Caki2 (cell line): ENCODE measurements around the gene ECE1. TPM values are rescaled to one million over a fixed set of nuclear protein-coding genes. Genes with fewer than 3 reads are reported as not detected.

Source experiments
- DNase-seq: peaks from one replicate; pipeline ENCODE4 v3.0.0-alpha.2; 2015; ENCODE audit warnings: low read depth
- in situ Hi-C: cut with HindIII; loops from 2 replicates; pipeline ENCODE4 v1.10.0; 2016; ENCODE audit warnings: low sequenced_read_pairs, low pct_unique_long_range_greater_than_20kb, mixed read lengths
- total RNA-seq: library from RNA; depleted of rRNA; stranded (reverse); fragments of >200 nt; shearing (Covaris generic); gene quantifications from 2 replicates; pipeline ENCODE4 v1.2.3, GENCODE V29; 2014; ENCODE audit warnings: low replicate concordance

The ECE1 gene
- total RNA-seq, 1 experiment from 2014 or later = 82.8 TPM

DNA sequence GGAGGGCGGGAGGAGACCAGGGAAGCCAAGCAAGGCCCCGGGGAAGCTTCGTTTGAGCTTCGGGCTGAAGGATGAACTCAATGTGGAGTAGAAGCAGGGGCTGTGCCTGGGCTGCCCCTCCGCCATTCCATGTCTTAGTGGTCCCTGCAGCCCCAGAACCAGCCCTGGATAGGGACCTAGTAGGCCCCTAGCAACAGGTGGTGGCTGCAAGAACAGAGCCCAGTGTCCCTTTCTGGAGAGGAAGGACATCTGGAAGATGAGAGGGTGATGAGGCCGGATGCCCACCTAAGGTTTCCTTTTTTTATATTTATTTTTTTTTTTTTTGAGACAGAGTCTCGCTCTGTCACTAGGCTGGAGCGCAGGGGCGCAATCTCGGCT, 27.2 kb downstream of the ECE1 start:
- in situ Hi-C loops = no loop called here
- DNase-seq = no peak

DNA sequence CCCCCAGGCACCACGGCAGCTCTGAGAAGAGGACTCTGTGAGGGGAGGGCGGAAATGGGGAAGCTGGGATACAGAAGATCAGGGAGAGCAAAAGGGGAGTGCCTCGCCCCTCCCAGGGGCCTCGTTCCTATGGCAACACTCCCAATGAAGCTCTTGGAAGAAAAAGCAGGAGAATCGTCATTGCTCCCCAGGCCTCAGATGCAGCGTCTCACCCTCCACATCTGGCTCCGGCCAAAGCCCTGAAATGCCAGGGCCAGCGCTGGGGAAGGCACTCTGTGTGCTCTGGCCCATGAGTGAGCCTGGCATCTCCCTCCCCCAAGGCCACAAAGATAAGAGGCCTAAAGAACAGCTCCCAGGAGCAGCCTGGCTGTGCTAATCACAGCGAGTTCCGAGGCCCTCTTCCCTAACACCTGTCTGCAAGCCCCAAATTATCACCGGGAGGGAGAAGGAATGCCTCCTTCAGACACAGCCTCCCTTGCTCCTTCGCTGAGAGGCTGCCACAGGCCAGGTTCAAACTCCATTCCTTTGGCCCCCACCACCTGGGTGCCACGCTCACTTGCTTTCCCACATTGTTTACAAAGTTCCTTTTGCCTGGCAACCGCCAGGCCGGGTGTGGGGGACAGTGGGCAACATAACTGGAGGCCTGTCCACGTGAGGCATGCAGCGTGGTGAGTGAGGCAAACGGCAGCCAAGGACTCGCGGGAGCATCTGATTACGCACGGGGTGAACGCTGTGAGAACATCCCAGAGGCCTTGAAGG, 27.8 kb downstream of the ECE1 start:
- peak; percentile 70 for DNase-seq
- in situ Hi-C loops = no loop called here

DNA sequence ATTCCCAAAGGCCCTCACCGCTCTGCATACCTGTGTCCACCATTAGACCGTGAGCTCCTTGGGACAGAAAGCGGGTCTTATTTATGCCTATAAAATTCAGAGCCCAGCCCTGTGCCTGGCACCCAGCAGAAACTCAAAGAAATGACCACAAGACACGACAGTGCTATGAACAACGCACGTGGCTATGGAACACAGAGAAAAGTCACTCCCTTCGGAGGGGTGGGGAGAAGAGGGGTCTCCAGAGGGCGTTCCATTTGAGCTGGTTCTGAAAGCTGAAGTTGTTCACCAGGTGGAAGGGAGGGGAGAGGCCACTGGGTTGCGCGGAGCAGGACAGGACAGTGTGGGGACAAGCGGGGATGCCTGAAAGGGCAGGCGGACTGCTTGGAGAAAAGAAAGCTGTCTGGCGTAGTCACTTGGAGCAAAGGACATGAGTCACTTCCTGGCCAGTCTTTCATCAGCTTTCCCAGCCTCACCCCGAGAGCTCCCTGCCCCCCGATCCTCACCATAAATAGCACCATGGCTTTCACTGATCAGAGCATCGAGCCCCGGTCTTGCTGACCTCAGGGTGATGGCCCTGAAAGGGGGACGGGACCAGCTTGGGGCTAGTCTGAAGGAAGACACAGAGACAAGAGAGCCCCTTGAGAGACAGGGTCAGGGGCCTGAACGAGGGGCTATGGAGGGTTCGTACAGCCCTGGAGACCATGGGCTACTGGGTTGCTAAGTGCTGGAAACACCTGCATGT, 28.5 kb downstream of the ECE1 start:
- peak; percentile 65 for DNase-seq
- in situ Hi-C loops = no loop called here

DNA sequence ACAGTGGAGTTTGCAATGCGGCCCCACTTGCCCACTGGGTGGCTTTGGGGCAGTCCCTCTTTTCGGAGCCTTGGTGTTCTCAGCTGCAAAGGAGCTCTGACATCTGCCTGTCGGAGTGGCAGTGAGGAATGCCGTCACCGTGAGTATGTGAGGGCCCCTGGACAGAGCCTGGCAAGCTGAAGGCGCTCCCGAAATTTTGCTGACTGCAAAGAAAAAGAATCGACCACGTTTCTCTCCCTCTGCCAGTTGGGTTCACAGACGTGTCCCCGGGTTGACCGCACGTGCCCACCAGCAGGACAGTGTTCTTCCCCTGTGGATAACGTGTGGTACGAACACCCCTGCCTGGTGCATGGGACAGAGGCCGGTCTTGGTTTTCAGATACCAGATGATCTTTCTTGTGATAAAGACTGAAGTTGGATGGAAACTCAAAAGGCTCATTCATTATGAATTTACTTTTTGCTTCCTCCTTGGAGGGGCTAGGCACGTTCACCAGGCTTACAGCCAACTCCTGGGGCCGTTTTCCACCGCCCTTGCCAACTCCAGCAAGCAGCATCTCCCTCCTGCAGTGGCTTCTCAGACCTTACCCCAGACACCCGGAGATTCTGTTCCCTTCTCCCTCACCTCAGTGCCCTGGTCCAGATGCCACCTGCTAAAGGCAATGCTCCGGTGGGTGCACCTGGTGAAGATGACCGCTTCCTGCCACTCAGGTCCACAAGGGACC, 29.7 kb downstream of the ECE1 start:
- no peak for DNase-seq
- in situ Hi-C loops = no loop called here

DNA sequence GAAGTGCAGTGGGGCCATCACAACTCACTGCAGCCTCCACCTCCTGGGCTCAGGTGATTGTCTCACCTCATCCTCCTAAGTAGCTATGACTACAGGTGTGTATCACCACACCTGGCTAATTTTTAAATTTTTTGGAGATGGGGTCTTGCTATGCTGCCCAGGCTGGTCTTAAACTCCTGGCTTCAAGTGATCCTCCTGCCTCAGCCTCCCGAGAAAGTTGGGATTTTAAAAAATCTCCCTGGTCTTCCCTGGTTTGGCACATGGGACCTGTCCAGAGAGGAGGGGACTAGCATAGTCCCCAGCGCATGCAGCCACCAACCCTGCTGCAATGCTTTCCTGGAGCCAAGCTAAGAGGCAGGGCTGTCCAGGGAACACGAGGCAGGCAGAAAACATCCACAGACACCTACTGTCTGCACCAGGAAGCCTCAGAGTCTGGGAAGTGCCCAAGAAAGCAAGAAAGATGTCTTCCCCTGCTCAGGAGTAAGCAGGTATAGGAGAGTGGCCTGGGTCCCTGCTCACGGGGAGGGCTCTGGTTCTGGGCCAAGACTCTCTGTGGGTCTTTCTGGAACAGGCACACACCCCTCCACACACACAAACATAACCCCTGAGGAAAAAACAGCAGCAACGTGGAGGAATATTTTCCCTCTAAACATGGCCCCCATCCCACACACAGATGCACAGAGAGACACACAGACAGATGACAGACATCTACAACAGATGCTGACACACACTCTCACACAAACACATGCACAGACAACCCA, 30.8 kb downstream of the ECE1 start:
- in situ Hi-C loops = no loop called here
- no peak for DNase-seq

DNA sequence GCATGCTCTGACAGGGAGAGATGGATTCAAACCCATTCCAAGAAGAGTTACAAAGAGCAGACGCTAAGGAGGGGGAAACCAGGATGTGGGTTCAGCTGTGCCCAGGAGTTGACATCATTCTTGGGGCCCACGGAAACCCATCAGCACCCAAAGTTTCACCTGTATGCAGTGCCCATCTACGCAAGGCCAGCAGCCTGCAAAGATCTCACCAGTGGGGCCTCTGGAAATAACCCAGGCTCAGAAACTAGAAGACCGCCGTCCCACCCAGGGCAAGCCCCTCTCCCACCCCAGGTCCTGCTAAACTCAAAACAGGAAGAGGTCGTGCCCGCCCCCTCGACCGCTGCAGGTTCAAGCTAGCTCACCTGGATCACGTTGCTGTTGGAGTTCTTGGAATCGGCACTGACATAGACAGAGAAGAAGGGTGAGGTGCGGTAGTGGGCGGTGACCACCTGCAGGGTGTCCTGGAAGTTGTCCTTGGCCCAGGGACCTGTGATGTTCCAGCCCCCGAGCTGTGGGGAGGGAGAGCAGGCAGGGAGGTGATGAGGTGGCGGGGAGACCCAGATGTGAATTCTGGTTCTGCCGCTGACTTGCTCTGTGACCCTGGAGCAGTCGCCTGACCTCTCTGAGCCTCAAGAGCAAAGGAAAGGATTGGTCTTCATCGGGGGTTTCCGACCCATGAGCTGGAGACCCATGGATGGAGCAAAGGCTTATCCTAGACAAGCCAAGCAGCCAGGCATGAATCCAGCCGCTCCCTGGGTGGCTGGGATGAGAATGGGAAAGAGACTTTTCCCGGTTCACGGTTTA, 31.7 kb downstream of the ECE1 start:
- in situ Hi-C loops = no loop called here
- DNase-seq = no peak

DNA sequence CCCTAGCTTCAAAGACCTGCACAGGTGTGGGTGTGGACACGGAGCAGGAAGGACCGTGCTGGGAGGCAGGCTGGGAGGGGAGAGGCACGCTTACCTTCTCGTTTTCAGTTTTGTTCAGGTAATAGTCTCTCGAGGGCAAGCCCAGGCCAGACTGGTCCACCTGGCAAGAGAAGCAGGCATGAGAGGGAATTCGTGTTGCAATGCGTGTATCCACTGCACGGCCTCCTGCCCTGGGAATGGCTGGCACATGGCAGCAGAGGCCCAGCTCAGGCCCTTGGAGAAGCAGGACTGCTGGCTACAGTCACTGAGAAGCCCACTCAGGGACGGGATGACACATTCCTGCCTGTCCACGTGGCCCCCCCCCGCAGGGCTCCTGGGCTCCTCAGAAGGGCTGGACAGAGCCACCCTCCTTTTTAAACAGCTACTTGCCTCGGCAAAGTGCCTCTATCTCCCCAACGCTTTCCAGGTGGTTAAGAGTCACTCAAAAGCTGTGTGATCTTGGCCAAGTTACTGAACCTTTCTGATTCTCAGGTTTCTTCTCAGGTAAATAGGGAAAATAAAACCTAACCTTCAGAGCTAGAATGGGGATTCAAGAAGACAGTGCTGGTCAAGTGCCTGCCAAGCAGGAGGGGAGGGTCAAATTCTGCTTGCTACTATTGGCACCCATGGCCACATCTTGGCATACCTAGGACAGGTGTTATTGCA, 32.7 kb downstream of the ECE1 start:
- in situ Hi-C loops = no loop called here
- DNase-seq = no peak

DNA sequence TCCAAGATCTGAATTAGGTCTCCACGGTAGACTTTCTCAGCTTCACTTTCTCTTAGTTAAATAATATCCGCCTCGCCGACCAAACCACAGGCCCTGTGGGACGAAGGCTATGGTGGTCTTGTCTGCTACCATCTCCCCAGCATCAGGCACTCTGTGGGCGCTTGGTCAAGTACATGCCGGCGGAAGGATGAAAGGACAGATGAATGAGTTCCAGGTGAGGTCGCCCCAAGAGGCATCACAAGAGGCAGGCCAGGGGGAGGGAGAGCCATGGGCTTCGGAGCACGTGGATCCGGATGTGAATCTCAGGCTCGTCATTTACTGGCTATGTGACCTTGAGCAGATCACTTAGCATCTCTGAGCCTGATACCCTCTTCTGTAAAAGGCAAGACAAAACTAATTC, 33.5 kb downstream of the ECE1 start:
- DNase-seq = no peak
- in situ Hi-C loops = no loop called here

DNA sequence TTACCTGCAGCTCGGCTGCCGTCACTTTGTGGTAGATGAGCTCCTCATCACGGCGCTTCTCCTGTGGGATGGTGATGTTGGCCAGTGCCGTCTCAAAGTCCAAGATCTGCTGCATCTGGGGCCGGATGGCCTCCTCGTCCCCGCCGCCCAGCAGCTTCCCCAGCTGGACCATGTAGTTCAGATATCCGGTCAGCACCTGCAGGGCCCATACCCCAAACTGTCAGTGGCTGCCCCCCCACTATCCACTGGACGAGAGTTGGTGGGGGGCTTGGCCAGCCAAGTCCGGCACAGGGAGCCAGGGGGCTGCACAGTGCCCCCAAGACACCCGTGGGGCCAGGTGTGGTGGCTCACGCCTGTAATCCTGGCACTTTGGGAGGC, 34.3 kb downstream of the ECE1 start:
- DNase-seq = no peak
- in situ Hi-C loops = no loop called here

DNA sequence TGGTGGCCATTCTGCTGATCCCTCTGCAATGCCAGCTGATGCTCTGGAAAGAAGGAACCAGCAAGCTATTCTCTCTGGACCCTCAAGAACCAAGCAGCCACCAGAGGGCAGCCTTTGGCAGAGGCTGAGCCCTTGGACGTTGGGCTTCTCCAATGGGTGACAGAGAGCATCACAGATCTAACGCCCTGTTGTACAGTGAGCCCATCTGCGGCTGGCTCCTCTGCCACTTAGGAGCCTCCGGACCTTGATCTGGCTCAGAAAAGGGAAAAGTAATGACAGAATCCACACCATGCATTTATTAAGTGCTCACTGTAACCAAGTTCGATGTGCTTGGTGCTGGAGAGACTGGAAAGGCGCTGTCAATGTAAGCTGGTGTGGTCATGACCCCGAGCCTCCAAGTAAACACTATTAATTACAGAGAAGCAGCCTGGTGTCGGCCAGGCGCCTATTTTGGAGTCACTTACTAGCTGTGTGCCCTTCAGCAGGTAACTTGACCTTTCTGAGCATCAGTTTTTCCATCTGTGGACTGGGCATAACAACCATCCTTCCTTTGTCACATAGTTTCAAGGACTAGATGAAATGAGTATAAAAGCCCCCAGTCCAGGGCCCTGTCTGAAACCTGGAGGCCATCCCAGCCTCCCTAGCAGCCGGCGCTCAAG, 34.9 kb downstream of the ECE1 start:
- in situ Hi-C loops = no loop called here

DNA sequence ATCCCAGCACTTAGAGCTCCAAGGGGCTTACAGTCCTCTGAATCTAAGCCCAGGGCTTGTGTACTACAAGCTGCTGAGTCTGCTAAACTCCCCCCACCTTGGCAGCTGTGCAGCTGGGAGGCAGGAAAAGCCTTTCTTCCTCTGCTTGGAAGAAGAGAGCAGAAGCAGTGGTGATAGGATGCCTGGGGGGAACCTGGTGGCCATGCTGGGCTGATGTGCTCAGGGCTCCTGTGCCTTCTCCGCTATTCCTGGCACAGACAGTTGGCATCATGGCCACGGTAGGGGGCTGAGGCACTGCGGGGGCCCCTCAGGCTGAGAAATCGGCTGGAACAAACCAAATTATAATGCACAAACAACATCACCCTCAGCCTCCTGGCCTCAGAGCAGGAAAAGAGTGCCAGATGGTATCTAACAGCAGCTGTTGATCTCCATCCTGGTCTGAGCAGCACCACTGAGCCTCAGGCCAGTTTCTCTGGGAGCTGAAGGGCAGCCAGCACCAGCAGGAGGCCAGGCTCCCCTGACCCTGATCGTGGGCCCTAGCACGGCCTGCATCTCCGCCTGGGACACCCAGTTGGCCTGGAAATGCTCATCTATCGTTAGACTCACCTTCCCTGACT, 35.8 kb downstream of the ECE1 start:
- in situ Hi-C loops = no loop called here

More for the DNA sequence above, 34.9 kb downstream of the ECE1 start:
- peak; percentile 75 for DNase-seq

DNA sequence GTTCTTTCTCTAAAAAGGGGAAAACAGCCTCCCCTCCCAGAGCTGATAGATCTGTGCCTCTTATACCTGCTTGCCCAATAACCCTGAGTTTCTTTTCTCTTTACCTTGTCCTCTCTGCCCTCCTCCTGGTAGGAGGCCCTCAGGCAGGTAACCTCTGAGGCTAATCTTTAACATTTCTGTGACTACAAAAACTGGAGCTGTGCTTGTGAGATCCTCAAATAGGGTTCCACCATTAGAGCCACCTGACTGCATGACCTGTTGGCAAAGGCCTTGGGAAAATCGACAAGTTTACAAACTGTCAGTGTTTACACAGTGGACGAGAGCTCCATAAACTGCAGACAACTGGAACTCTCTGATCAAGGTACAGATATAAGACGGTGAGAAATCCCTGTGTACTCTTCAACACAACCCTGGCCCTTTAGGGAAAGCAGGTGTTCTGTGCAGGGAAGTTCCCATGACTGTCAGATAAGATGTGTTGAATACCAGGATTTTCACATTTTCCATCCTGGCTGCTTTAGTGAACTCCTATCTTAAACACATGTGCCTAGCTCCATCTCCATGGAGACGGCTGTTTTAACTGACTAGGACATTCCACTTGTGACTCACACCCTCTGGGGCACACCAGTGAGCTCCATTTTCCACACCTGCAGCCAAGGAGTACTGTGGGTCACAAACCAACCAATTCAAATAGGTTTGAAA, 38.3 kb downstream of the ECE1 start:
- peak; percentile 79 for DNase-seq
- in situ Hi-C loops = no loop called here

More for the DNA sequence above, 35.8 kb downstream of the ECE1 start:
- DNase-seq = no peak

DNA sequence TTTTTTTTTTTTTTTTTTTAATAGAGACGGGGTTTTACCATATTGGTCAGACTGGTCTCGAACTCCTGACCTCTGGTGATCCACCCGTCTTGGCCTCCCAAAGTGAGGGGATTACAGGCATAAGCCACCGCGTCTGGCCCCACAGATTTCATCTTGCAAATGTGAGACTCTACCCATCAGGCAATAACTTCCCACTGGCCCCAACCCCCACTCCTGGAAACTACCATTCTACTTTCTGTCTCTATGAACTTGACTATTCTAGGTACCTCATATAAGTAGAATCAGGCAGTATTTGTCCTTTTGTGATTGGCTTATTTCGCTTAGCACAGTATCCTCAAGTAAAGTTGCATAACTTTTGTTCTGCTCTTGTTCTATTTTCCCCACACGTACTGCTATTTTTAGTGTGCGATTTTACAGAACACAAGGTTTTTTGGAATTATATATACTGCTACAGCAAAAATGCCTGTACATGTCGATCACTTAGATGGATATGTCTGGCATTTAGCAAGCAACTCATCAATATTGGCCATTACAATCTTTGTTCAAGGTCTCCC, 40.2 kb downstream of the ECE1 start:
- DNase-seq = no peak
- in situ Hi-C loops = no loop called here

DNA sequence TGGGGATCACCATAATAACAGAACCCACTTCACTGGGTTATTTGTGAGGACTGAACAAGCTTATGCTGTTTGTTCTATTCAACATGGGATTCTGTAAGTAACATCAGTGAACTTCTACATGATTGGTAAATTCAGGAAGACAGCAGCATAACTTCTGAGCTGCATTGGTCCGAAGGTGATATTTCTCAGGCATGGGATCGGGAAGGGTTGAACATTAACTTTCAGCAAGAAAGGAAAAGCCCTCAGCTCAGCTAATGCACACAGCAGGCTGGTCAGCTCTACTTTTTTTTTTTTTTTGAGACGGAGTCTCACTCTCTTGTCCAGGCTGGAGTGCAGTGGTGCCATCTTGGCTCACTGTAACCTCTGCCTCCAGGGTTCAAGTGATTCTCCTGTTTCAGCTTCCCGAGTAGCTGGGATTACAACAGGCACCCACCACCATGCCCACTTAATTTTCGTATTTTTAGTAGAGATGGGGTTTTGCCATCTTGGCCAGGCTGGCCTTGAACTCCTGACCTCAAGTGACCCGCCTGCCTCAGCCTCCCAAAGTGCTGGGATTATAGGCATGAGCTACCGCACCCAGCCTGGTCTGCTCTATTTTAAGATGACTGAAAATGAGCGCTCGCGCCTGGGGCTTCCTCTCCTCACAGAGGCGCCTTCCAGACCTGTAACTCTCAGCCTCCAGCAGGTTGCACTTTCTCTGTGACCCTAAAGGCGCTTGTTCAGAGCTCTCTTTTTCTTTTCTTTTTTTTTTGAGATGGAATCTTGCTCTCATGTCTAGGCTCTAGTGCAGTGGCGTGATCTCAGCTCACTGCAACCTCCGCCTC, 42.2 kb downstream of the ECE1 start:
- in situ Hi-C loops = no loop called here
- DNase-seq = peak; percentile 17
